HepG2 (cell line): ENCODE measurements around the gene GLO1. TPM values are rescaled to one million over a fixed set of nuclear protein-coding genes. Genes with fewer than 3 reads are reported as not detected.

Experiments used
- ATAC-seq: fragments of 200-7000 bp; cut with Tn5 transposase; 3 replicates; pipeline ENCODE4 v1.9.1; 2020; ENCODE audit warnings: mild to moderate bottlenecking, moderate library complexity
- BruUV-seq: library from RNA; stranded (reverse); fragments of 400-500 nt; replicated peaks from 2 replicates; lab custom pipeline; 2021; lab: Mats Ljungman, UMichigan
- CTCF ChIA-PET: fragments of 300-600 bp; formaldehyde crosslinking; extraction: SDS; loops from one replicate; lab custom pipeline; 2021; ENCODE audit warnings: low total read pairs, inconsistent platforms, low intra/inter-chr PET ratio; lab: Yijun Ruan, JAX
- POLR2A ChIA-PET: fragments of 350-600 bp; sonication (Branson Sonifier 250); formaldehyde crosslinking; loops from one replicate; lab custom pipeline; 2020; ENCODE audit warnings: antibody characterized with exemption, inconsistent platforms; lab: Yijun Ruan, JAX
- DNase-seq: peaks from one replicate; pipeline ENCODE4 v3.0.0-alpha.2; 2015; ENCODE audit warnings: low spot score
- FAIRE-seq: peaks from 3 replicates; lab custom pipeline; 2011; peaks lifted over from hg19 to GRCh38; lab: Jason Lieb, UNC
- H2AFZ ChIP-seq: one replicate; pipeline ENCODE4 v1.6.1; 2011; ENCODE audit warnings: low read length, inconsistent platforms
- H3K27ac ChIP-seq: fragments of 300-600 bp; 3 replicates; pipeline ENCODE4 v1.8.0; 2011; ENCODE audit warnings: mixed run types, mild to moderate bottlenecking, mixed read lengths, low read length, inconsistent platforms; ENCODE audit not compliant: insufficient read depth; ENCODE audit errors: extremely low read length
- H3K27me3 ChIP-seq, 2 experiments: fragments of 200-600 bp in 1 of 2; 2 replicates in 1 of 2; 3 replicates in 1 of 2; pipeline versions ENCODE4 v1.6.0 to v1.8.0; 2011; ENCODE audit warnings: low read length in 2 of 2, mild to moderate bottlenecking in 2 of 2, moderate library complexity in 2 of 2, inconsistent platforms in 1 of 2; ENCODE audit not compliant: insufficient read depth in 2 of 2, control insufficient read depth in 1 of 2
- H3K36me3 ChIP-seq, 2 experiments: fragments of 200-600 bp in 1 of 2; replicated peaks in 1 of 2; 2 replicates in 1 of 2; 3 replicates in 1 of 2; pipeline versions ENCODE4 v1.5.1 to v1.8.0; 2011; ENCODE audit warnings: low read length in 2 of 2, inconsistent platforms in 1 of 2; ENCODE audit not compliant: insufficient read depth in 2 of 2, control insufficient read depth in 1 of 2
- H3K4me1 ChIP-seq: 2 replicates; pipeline ENCODE4 v1.5.1; 2012; ENCODE audit warnings: low read length, inconsistent platforms; ENCODE audit not compliant: insufficient read depth
- H3K4me2 ChIP-seq: 2 replicates; pipeline ENCODE4 v1.6.0; 2011; ENCODE audit warnings: low read depth, low read length, inconsistent platforms
- H3K4me3 ChIP-seq, 3 experiments: fragments of 200-600 bp in 1 of 3; sonication (generic), shearing (Covaris generic) in 1 of 3; replicated peaks in 1 of 3; 2 replicates each; pipeline ENCODE4 v1.5.1; 2011 to 2016; ENCODE audit warnings: low read length in 3 of 3, inconsistent platforms in 2 of 3, low read depth in 2 of 3, mild to moderate bottlenecking in 2 of 3, control low read depth in 1 of 3, mixed read lengths in 1 of 3; ENCODE audit not compliant: insufficient read depth in 1 of 3
- H3K79me2 ChIP-seq: one replicate; pipeline ENCODE4 v1.6.1; 2011; ENCODE audit warnings: low read length, inconsistent platforms; ENCODE audit not compliant: insufficient read depth
- H3K9ac ChIP-seq: 2 replicates; pipeline ENCODE4 v1.6.0; 2011; ENCODE audit warnings: mild to moderate bottlenecking, low read depth, low read length, inconsistent platforms; ENCODE audit not compliant: insufficient read depth
- H3K9me3 ChIP-seq: 2 replicates; pipeline ENCODE4 v1.5.1; 2012; ENCODE audit warnings: mild to moderate bottlenecking, low read length
- H4K20me1 ChIP-seq: 2 replicates; pipeline ENCODE4 v1.6.0; 2011; ENCODE audit warnings: inconsistent platforms, mild to moderate bottlenecking, low read length, moderate library complexity; ENCODE audit not compliant: insufficient read depth
- ADNP ChIP-seq: sonication (generic); formaldehyde crosslinking; IDR thresholded peaks from 2 replicates; pipeline ENCODE4 v1.4.0; 2020; ENCODE audit warnings: missing genetic modification reagents
- BRCA1 ChIP-seq: sonication (generic); formaldehyde crosslinking; IDR thresholded peaks from 2 replicates; pipeline ENCODE4 v1.4.0; 2020; ENCODE audit warnings: missing genetic modification reagents
- DPF2 ChIP-seq: sonication (generic); formaldehyde crosslinking; IDR thresholded peaks from 2 replicates; pipeline ENCODE4 v1.4.0; 2020; ENCODE audit warnings: mild to moderate bottlenecking, low read depth, missing genetic modification reagents, borderline replicate concordance
- GATAD1 ChIP-seq: IDR thresholded peaks from 2 replicates; pipeline ENCODE4 v1.6.1; 2016; ENCODE audit warnings: missing genetic modification reagents, missing compliant biosample characterization
- GATAD2A ChIP-seq: IDR thresholded peaks from 2 replicates; pipeline ENCODE4 v1.6.1; 2016
- KLF13 ChIP-seq: sonication (generic); formaldehyde crosslinking; IDR thresholded peaks from 2 replicates; pipeline ENCODE4 v1.4.0; 2020; ENCODE audit warnings: mild to moderate bottlenecking, missing genetic modification reagents
- MIXL1 ChIP-seq: IDR thresholded peaks from 2 replicates; pipeline ENCODE4 v1.6.1; 2016
- NCOA1 ChIP-seq: sonication (generic); formaldehyde crosslinking; IDR thresholded peaks from 2 replicates; pipeline ENCODE4 v1.9.0; 2021; ENCODE audit warnings: missing genetic modification reagents
- NFATC3 ChIP-seq: sonication (generic); formaldehyde crosslinking; IDR thresholded peaks from 2 replicates; pipeline ENCODE4 v1.5.1; 2020; ENCODE audit warnings: mild to moderate bottlenecking, missing genetic modification reagents
- NR2F1 ChIP-seq, 2 experiments: fragments of 450-650 bp in 1 of 2; formaldehyde crosslinking in 1 of 2; IDR thresholded peaks; 2 replicates each; pipeline versions ENCODE4 v1.5.0 to v1.6.1; 2016 to 2020; ENCODE audit warnings: mild to moderate bottlenecking in 1 of 2, missing compliant biosample characterization in 1 of 2, missing genetic modification reagents in 1 of 2, moderate library complexity in 1 of 2
- RARG ChIP-seq: sonication (generic); formaldehyde crosslinking; IDR thresholded peaks from 2 replicates; pipeline ENCODE4 v1.4.0; 2020; ENCODE audit warnings: low read depth, mild to moderate bottlenecking, missing genetic modification reagents
- RFX5 ChIP-seq: IDR thresholded peaks from 2 replicates; pipeline ENCODE4 v1.6.1; 2011; ENCODE audit warnings: low read depth, low read length, improper control_type of control experiment
- SIN3A ChIP-seq: IDR thresholded peaks from 2 replicates; pipeline ENCODE4 v1.6.1; 2011; ENCODE audit warnings: low read depth, mild to moderate bottlenecking, control low read depth, low read length, borderline replicate concordance
- SNAI1 ChIP-seq: sonication (generic); formaldehyde crosslinking; IDR thresholded peaks from 2 replicates; pipeline ENCODE4 v1.5.0; 2020; ENCODE audit warnings: mild to moderate bottlenecking, missing genetic modification reagents, borderline replicate concordance
- STAG1 ChIP-seq: sonication (generic); formaldehyde crosslinking; IDR thresholded peaks from 2 replicates; pipeline ENCODE4 v1.4.0; 2020; ENCODE audit warnings: missing genetic modification reagents
- ZC3H13 ChIP-seq: sonication (generic); formaldehyde crosslinking; IDR thresholded peaks from 2 replicates; pipeline ENCODE4 v1.8.1; 2023; ENCODE audit warnings: mild to moderate bottlenecking, missing genetic modification reagents, moderate library complexity
- ZNF777 ChIP-seq: sonication (generic); formaldehyde crosslinking; IDR thresholded peaks from 2 replicates; pipeline ENCODE4 v1.4.0; 2020; ENCODE audit warnings: missing genetic modification reagents
- WGBS: methylation state at CpG from one replicate; pipeline ENCODE4 v1.1.6; 2017; ENCODE audit warnings: low lambda C conversion rate; 5-methylcytosine and 5-hydroxymethylcytosine counted together
- in situ Hi-C: cut with HindIII; loops from 2 replicates; pipeline ENCODE4 v1.10.0; 2017; ENCODE audit warnings: low pct_unique_long_range_greater_than_20kb; ENCODE audit not compliant: extremely low pct_ligation_motif_present
- intact Hi-C: fragments of 100-400 bp; cut with micrococcal nuclease; formaldehyde crosslinking; loops from one replicate; pipeline ENCODE4 v1.10.0; 2022; ENCODE audit not compliant: unreplicated experiment
- polyA plus RNA-seq, 8 experiments: library from polyadenylated mRNA; depleted of rRNA in 3 of 8; stranded (reverse) in 7 of 8; unstranded in 1 of 8; fragments of >200 nt; fragmentation: Illumina TruSeq in 4 of 8; extraction: Trizol in 4 of 8; gene quantifications; 2 replicates each; pipeline versions ENCODE4 v1.2.1 to v1.2.3, GENCODE V29; 2011 to 2016; ENCODE audit warnings: low read depth in 4 of 8, missing spikeins in 1 of 8, mixed read lengths in 1 of 8; ENCODE audit not compliant: insufficient read depth in 1 of 8
- total RNA-seq, 5 experiments: library from RNA; depleted of rRNA; stranded (reverse); fragments of >200 nt; fragmentation: Illumina TruSeq; extraction: Trizol; gene quantifications; 2 replicates each; pipeline ENCODE4 v1.2.3, GENCODE V29; 2016; ENCODE audit warnings: low read depth in 1 of 5
- TF ChIP-seq, protein P1 (sequence below): sonication (generic); formaldehyde crosslinking; IDR thresholded peaks from 2 replicates; pipeline ENCODE4 v1.8.0; 2022; ENCODE audit warnings: mild to moderate bottlenecking, missing genetic modification reagents, moderate library complexity
- TF ChIP-seq, protein P2 (sequence below): IDR thresholded peaks from 2 replicates; pipeline ENCODE4 v1.6.1; 2016

The GLO1 gene
- total and polyA plus RNA-seq, 2 of the 13 experiments (the other 11 are each of a cell fraction or from before 2014, with no cell fraction given), result 77.1 to 177 TPM

DNA sequence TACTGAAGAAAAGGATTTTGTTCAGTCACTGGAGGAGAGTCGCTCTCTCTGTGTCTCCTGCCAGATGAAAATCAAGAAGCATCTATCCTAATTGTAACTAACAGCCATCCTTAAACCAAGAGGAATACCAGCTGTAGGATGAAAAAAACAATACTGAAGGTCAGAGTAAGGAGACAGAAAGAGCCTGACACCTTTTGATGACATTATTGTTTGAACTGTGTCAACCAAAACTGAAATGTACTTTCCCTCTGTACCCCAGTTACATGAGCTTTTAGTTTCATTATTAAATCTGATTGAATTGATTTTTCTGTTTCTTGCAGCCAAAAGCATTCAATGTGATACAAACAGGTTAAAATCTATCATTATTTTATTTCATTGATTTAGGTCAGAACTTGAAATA is 46.0 kb downstream of the GLO1 start:
- Histone ChIP-seq H3K9me3 (no peaks in the 10 kb centered on the region), H3K36me3 (no peaks in the 10 kb centered on the region), H3K27ac (no peak overlapping the region), H3K4me2 (no peak overlapping the region), H4K20me1 (no peaks in the 10 kb centered on the region), H3K27me3 (peaks cover 0 to 2% of the 10 kb centered on the region in 2 experiments; a peak in 1 of 5 replicates), H3K9ac (no peak overlapping the region), H2AFZ (no peak overlapping the region), H3K4me3 (no peak overlapping the region), H3K4me1 (no peaks in the 10 kb centered on the region), H3K79me2 (no peaks in the 10 kb centered on the region)
- TF ChIP-seq DPF2 (CRISPR knock-in tag), result no peak
- no peak for TF ChIP-seq SIN3A
- TF ChIP-seq ADNP (CRISPR knock-in tag), result no peak
- no peak for TF ChIP-seq NR2F1 (CRISPR knock-in tag; IDR thresholded peaks at IDR 0.05)
- no peak for TF ChIP-seq RARG (CRISPR knock-in tag)
- no peak for TF ChIP-seq BRCA1 (CRISPR knock-in tag)
- TF ChIP-seq KLF13 (CRISPR knock-in tag), result no peak
- no peak for TF ChIP-seq MIXL1
- TF ChIP-seq GATAD2A (CRISPR knock-in tag), result no peak
- TF ChIP-seq ZC3H13 (CRISPR knock-in tag), result no peak
- no peak for TF ChIP-seq SNAI1 (CRISPR knock-in tag)
- TF ChIP-seq, protein P1, sequence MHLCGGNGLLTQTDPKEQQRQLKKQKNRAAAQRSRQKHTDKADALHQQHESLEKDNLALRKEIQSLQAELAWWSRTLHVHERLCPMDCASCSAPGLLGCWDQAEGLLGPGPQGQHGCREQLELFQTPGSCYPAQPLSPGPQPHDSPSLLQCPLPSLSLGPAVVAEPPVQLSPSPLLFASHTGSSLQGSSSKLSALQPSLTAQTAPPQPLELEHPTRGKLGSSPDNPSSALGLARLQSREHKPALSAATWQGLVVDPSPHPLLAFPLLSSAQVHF (CRISPR knock-in tag), result no peak
- TF ChIP-seq RFX5, result no peak
- no peak for TF ChIP-seq NCOA1 (CRISPR knock-in tag)
- TF ChIP-seq GATAD1, result no peak
- TF ChIP-seq, protein P2, sequence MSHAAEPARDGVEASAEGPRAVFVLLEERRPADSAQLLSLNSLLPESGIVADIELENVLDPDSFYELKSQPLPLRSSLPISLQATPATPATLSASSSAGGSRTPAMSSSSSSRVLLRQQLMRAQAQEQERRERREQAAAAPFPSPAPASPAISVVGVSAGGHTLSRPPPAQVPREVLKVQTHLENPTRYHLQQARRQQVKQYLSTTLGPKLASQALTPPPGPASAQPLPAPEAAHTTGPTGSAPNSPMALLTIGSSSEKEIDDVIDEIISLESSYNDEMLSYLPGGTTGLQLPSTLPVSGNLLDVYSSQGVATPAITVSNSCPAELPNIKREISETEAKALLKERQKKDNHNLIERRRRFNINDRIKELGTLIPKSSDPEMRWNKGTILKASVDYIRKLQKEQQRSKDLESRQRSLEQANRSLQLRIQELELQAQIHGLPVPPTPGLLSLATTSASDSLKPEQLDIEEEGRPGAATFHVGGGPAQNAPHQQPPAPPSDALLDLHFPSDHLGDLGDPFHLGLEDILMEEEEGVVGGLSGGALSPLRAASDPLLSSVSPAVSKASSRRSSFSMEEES (CRISPR knock-in tag), result no peak
- no peak for TF ChIP-seq STAG1 (CRISPR knock-in tag)
- TF ChIP-seq NFATC3 (CRISPR knock-in tag), result no peak
- TF ChIP-seq ZNF777 (CRISPR knock-in tag), result no peak
- ChIA-PET CTCF (no interaction called here), POLR2A (no interaction called here)
- in situ Hi-C loops (no loop called here), intact Hi-C loops (no loop called here)
- DNase-seq (no peak), FAIRE-seq (no peak), ATAC-seq (no peak)
- 92% methylated on average over 1 of the region's 1 CpG for WGBS
- no TSS peak for BruUV-seq
